Cardiac fibroblast (primary cell): Measurements from ENCODE around the gene SOST.

Source experiments
- DNase-seq, 2 donors: peaks; one replicate each; pipeline versions ENCODE4 v3.0.0 to v3.0.0-alpha.2; 2010; ENCODE audit warnings: low read depth in 2 of 2
- H3K4me3 ChIP-seq, 2 donors: replicated peaks in 1 of 2; 1 replicate in 1 of 2; 2 replicates in 1 of 2; pipeline ENCODE4 v1.5.1; 2011; ENCODE audit warnings: low read depth in 2 of 2, low read length in 2 of 2, mild to moderate bottlenecking in 2 of 2, moderate library complexity in 1 of 2
- TF ChIP-seq, protein P1 (sequence below): IDR thresholded peaks from one replicate; pipeline ENCODE4 v1.5.1; 2011; ENCODE audit warnings: low read depth, mild to moderate bottlenecking, low read length, inconsistent platforms

Gene SOST

DNA sequence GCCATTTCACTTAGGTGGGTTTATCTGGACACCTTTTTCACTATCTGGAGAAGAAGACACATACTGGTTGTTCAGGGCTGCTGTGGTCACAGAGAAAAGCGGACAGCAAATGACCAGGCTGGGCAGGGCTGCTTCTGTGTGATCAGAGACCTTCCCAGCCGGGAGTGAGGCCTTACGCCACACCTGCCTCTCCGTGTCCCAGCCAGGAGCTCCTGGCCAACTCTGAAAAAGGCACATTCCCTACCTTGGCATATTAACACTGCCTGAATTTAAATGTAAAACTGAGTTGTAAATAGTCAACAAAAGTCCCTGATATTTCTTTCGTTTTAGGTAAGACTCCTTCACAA, 9.1 kb upstream of the SOST start:
- TF ChIP-seq, protein P1, sequence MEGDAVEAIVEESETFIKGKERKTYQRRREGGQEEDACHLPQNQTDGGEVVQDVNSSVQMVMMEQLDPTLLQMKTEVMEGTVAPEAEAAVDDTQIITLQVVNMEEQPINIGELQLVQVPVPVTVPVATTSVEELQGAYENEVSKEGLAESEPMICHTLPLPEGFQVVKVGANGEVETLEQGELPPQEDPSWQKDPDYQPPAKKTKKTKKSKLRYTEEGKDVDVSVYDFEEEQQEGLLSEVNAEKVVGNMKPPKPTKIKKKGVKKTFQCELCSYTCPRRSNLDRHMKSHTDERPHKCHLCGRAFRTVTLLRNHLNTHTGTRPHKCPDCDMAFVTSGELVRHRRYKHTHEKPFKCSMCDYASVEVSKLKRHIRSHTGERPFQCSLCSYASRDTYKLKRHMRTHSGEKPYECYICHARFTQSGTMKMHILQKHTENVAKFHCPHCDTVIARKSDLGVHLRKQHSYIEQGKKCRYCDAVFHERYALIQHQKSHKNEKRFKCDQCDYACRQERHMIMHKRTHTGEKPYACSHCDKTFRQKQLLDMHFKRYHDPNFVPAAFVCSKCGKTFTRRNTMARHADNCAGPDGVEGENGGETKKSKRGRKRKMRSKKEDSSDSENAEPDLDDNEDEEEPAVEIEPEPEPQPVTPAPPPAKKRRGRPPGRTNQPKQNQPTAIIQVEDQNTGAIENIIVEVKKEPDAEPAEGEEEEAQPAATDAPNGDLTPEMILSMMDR: no peak
- H3K4me3 ChIP-seq: no peak overlapping the region
- DNase-seq: no peak

DNA sequence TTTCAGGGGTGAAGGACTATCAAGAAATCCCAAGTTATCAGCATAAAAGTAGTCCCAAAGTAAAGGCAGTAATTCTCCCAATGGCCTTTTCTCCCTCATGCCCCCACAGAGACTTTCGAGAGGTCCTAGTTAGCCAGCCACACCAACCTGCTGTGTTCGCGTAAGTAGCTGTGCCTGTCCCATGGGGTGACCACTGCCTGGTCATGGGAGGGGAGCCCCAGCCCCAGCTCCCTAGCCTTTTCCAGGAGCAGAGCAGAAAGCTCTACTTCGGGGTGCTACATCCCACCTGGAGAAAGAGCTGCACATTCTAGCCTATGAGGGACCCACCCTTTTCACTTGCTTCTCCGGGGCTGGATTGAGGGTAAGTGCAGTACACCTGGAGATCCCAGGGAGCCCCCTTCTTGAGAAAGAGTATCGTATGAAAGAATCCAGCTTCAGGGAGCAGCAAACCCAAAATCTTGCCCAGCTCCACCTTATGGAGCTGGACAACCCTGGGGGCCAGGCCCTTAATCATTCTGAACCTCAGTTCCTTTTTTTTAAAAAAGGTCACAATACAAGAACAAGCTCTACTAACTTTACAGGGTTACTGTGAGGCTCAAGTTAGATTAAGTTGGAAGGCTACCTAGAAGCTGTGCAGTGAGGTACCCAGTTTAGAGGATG, 8.6 kb upstream of the SOST start:
- no peak overlapping the region for H3K4me3 ChIP-seq
- TF ChIP-seq, protein P1: no peak
- DNase-seq: no peak

DNA sequence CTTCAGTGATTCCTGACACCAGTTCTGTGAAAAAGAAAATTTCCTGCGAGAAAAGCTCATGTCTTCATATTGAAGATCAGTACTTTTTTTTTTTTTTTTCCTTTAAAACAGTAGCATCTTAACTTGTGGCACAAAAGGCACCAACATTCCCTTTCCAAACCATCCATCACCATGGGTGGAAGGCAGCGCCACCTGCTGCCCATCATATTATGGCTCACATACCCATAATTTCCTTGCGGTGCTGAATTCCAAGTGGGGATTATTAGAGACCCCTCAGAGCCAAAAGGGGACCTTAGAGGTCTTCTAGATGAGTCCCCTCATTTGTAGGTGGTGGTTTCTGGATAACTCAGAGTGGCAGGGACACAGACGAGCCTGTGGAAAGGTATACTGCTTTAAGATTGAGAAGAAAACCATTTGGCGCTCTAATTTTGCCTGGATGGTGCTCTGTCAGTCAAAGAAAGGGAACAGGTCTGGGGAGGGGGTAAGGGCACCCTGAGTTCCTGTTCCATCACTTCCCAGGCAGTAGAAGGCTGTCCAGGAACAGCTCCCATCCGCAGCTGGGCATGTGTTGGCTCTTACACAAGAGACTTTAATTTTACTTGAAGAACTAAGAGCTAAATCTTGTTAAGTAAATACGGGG, 7.9 kb upstream of the SOST start:
- TF ChIP-seq, protein P1: peak; percentile 88
- no peak overlapping the region for H3K4me3 ChIP-seq
- DNase-seq: peak; percentile 67 to 73

DNA sequence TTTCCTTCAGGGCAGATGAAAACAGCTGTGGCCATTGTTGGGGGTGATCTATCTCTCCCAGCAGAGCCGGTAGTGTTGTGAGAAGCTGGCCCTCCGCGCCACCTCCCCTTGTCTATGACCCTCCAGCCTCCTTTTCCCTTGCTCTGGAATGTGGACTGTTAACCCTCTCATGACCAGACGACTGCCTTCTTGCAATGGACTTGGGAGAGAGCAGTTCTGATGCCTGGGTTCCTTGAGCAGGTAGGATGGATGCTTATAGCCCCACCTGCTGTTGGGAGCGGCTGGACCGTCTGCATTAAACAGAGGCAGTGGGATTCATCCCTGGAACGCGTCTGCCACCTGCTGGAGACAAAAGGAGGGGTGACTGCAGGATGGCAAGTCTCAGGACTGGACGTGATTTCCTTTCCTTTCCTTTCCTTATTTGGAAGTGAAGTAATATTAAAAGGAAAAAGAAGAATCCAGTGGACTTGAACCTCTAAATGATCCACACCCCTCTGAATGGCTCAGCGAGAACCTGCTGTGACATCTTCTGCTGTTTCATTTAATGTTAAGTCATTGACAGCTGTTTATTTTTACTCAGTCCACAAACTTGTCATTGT, 1.8 kb upstream of the SOST start:
- DNase-seq: peak; percentile 95
- TF ChIP-seq, protein P1: peak; percentile 98
- H3K4me3 ChIP-seq: no peak overlapping the region

DNA sequence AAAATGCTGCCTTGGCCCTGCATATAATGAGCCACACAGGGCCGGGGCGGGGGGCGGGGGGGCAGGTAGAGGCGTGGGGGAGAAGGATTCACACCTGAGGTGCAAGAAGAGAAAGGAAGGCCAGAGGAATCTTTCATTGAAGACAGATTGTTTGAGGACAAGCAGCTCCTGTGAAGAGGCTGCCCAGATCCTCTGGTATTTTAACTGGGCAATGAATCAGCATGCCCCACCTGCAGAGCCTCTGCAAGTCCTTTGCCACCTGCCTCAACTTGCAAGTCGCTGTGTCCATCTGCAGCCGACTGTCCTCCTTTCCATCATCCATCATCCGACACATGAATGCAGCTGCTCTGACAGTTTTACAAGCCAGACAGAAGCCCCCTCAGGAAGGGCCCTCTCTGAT, 1.2 kb upstream of the SOST start:
- TF ChIP-seq, protein P1: no peak
- DNase-seq: no peak
- H3K4me3 ChIP-seq: no peak overlapping the region

DNA sequence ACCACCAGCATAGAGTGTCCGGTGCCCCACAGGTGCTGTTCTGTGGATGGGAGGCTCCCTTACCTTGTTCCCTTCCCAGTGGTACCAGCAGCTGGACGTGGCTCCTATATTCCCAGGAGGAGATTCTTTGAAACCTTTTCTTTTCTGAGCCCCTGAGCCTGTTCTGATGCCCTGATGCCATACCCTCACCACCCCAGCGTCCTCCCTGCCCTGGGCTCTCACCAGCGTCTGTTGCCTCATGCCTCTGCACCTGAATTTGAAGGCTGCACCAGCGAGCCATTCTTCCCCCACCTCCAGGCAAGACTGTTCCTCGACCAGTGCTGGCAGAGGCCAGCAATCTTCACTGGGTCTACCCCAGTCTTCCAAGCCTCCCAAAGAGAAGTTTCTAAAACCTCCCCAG, 505 bp downstream of the SOST start:
- TF ChIP-seq, protein P1: no peak
- no peak for DNase-seq
- no peak overlapping the region for H3K4me3 ChIP-seq
